Panc1 (cell line): ENCODE results near the gene ADAMTS13.

Experiments
- POLR2AphosphoS5 ChIP-seq: IDR thresholded peaks from 2 replicates; pipeline ENCODE4 v1.6.1; 2012; ENCODE audit warnings: mild to moderate bottlenecking, low read depth, low read length, moderate library complexity
- SIN3A ChIP-seq: IDR thresholded peaks from 2 replicates; pipeline ENCODE4 v1.6.1; 2012; ENCODE audit warnings: low read depth, mild to moderate bottlenecking, low read length, moderate library complexity, borderline replicate concordance; ENCODE audit not compliant: insufficient read depth
- TCF7L2 ChIP-seq: IDR thresholded peaks from 2 replicates; pipeline ENCODE4 v1.6.1; 2011; ENCODE audit warnings: mild to moderate bottlenecking, low read depth, low read length, inconsistent platforms
- TF ChIP-seq, protein P1 (sequence below): fragments of 450-650 bp; IDR thresholded peaks from 2 replicates; pipeline ENCODE4 v1.5.1; 2017; ENCODE audit warnings: mild to moderate bottlenecking
- TF ChIP-seq, protein P2 (sequence below), 2 experiments: IDR thresholded peaks; 2 replicates each; pipeline ENCODE4 v1.6.1; 2011 to 2012; ENCODE audit warnings: low read depth in 2 of 2, control low read depth in 1 of 2, low read length in 1 of 2, mild to moderate bottlenecking in 1 of 2, moderate library complexity in 1 of 2; ENCODE audit not compliant: insufficient read depth in 1 of 2

DNA sequence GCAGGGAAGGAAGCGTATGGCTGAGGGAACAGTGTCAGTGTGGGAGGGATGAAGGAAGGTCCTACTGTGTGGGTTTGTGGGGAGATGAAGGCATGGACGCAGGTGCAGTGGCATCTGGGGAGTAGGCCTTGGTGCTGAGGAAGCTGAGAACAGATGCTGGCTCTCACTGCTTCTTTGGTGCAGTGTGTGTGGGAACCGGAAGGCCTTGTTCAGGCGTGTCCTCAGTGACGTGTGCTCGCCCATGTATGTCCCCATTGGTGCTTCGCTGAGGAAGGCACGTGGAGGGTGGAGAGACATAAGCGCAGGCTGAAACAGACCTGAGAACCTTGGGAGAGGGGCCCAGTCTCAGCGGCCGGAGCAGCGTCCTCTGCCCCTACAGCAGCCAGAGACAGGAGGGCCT is 18.7 kb downstream of the ADAMTS13 start:
- TF ChIP-seq, protein P1, sequence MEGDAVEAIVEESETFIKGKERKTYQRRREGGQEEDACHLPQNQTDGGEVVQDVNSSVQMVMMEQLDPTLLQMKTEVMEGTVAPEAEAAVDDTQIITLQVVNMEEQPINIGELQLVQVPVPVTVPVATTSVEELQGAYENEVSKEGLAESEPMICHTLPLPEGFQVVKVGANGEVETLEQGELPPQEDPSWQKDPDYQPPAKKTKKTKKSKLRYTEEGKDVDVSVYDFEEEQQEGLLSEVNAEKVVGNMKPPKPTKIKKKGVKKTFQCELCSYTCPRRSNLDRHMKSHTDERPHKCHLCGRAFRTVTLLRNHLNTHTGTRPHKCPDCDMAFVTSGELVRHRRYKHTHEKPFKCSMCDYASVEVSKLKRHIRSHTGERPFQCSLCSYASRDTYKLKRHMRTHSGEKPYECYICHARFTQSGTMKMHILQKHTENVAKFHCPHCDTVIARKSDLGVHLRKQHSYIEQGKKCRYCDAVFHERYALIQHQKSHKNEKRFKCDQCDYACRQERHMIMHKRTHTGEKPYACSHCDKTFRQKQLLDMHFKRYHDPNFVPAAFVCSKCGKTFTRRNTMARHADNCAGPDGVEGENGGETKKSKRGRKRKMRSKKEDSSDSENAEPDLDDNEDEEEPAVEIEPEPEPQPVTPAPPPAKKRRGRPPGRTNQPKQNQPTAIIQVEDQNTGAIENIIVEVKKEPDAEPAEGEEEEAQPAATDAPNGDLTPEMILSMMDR: no peak
- TF ChIP-seq POLR2AphosphoS5: no peak
- no peak for TF ChIP-seq TCF7L2
- TF ChIP-seq, protein P2, sequence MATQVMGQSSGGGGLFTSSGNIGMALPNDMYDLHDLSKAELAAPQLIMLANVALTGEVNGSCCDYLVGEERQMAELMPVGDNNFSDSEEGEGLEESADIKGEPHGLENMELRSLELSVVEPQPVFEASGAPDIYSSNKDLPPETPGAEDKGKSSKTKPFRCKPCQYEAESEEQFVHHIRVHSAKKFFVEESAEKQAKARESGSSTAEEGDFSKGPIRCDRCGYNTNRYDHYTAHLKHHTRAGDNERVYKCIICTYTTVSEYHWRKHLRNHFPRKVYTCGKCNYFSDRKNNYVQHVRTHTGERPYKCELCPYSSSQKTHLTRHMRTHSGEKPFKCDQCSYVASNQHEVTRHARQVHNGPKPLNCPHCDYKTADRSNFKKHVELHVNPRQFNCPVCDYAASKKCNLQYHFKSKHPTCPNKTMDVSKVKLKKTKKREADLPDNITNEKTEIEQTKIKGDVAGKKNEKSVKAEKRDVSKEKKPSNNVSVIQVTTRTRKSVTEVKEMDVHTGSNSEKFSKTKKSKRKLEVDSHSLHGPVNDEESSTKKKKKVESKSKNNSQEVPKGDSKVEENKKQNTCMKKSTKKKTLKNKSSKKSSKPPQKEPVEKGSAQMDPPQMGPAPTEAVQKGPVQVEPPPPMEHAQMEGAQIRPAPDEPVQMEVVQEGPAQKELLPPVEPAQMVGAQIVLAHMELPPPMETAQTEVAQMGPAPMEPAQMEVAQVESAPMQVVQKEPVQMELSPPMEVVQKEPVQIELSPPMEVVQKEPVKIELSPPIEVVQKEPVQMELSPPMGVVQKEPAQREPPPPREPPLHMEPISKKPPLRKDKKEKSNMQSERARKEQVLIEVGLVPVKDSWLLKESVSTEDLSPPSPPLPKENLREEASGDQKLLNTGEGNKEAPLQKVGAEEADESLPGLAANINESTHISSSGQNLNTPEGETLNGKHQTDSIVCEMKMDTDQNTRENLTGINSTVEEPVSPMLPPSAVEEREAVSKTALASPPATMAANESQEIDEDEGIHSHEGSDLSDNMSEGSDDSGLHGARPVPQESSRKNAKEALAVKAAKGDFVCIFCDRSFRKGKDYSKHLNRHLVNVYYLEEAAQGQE (IDR thresholded peaks at IDR 0.05; ENCODE audit: insufficient read depth in 1 of 2, low read depth in 2 of 2, low read length in 1 of 2): no peak
- TF ChIP-seq SIN3A: no peak
